ENCODE results near the gene ERC1.
A peak's percentile ranks its signal among the peaks of the same experiment; 100 is the strongest.
"Not testable (repeated sequence)": the region's sequence is repeated elsewhere in the genome, so short reads cannot be mapped to it uniquely, and the experiment has no call there.

ERC1 gene

DNA sequence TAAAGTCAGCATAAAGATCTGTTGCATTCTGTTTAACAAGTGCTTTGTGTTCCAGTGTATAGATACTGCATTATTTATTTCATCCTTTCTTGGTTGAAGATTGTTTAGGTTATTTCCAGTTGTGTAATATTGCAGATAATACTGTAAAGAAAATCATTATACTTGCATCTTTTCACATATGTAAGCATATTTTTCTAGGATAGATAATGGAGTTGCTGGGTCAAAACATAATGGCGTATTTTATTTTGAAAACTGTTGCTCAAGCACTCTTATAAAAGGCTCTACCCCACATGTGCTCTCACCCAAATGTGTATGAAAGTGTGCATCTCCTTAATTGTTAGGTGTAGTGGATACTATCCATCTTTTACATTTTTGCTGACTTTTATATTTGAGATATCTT lies 329.0 kb downstream of the ERC1 start:
- no peak for DNase-seq (ENCODE audit: low read depth)

DNA sequence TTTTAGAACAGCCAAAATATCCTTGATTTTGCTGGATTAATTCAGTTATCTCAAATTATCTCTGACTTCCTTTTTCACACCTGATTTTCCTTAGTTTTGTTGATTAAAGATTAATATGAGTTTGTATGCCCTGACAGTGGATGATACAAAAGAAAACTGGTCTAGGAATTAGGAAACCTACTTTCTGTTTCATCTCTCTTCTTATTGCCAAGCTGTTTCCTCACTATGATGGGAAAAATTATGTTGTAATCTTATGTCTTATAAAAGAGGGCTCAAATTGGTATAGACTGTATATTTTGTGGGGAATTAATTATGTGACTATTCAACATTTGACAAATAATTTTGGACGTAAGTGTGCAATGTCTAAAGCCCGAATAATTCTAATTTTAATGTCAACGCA lies 331.8 kb downstream of the ERC1 start:
- DNase-seq (ENCODE audit: low read depth): no peak

DNA sequence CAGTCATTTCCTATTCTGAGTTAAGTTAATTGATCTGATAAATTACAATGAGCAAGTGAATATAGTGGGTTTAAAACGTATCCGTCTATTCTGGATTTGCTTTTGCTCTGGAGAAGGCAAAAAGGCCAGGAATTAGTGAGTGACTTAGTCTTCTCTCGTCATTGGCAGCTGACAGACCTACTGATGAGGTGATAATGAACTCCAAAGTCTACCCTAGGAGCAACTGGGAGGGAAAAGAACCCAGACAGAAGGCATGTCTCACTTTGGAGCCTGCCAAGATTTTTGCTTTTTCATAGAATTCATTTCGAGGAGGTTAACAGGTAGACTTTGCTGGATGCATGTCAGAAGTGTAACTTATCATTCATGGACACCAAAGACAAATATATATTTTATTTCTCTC lies 333.1 kb downstream of the ERC1 start:
- DNase-seq (ENCODE audit: low read depth): no peak

DNA sequence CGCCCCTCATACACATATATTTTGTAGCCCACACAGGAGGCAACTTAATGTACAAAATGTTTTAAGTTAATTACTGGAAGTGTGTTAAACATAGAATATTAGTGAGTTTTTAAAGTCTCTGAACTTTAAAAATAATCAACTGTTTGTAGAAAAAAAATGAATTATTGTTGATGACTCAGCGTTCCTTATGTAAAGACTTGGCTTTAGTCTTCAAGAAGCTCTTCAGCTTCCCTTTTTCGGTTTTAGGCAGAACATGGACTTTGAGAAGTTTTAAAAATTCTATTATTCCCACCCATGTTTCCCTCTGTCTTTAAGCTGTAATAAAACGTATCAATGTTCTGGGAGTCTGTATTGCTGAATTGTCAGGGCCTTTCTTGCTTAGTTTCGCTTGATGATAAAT lies 333.9 kb downstream of the ERC1 start:
- no peak for DNase-seq (ENCODE audit: low read depth)

DNA sequence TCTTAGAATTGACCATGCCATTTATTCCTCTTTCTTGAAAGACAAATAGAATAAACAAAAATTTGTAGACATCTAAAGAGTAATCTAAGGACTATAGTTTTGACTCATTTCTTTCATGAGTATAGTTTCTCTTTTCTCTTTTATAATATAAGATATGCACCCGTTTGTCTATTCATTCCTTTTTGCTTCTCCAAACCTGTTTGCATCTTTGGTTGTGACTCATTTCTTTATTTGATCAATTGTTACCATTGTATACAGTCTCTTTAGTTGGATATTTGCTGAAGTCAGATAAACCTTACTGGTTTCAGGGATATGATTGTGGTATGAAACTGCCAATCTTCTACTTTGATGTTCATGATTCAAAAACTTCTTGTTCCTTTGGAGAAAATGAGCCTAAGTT lies 334.6 kb downstream of the ERC1 start:
- no peak for DNase-seq (ENCODE audit: low read depth)

DNA sequence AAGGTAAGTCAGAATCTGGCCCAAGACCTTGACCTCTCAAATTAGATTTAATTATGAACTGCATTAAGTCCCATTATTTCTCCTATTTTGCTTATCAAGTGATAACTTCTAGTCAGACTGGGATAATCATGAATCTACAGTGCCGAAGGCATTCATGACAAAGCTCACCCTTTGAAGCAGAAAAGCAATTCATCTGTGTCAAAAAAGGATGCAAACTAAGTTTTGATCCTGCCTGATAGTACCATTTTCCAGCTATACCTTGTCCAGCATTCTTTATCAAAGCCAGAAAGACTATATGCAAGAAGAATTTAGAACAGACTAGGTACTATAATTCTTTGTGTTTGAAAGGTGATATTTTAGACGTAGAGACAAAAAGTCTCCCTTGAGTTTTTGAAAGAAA lies 335.2 kb downstream of the ERC1 start:
- no peak for DNase-seq (ENCODE audit: low read depth)

DNA sequence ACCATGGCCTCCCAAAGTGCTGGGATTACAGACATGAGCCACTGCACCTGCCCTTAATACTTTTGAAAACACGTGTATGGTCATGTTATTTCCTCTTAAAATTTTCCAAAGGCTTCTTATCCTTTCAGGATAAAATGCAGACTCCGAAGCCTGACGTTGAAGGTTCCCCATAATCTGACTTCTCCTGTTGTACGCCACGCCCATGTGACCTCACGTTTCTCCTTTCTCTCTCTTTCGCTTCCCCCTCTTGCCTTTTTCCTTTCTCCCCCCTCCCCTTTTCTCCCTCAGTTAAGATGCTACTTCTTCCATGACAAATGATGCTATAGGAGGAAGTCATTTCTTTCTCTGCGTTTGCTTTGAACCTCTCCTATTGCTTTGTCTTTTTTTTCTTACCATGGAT lies 337.4 kb downstream of the ERC1 start:
- DNase-seq (ENCODE audit: low read depth): no peak

DNA sequence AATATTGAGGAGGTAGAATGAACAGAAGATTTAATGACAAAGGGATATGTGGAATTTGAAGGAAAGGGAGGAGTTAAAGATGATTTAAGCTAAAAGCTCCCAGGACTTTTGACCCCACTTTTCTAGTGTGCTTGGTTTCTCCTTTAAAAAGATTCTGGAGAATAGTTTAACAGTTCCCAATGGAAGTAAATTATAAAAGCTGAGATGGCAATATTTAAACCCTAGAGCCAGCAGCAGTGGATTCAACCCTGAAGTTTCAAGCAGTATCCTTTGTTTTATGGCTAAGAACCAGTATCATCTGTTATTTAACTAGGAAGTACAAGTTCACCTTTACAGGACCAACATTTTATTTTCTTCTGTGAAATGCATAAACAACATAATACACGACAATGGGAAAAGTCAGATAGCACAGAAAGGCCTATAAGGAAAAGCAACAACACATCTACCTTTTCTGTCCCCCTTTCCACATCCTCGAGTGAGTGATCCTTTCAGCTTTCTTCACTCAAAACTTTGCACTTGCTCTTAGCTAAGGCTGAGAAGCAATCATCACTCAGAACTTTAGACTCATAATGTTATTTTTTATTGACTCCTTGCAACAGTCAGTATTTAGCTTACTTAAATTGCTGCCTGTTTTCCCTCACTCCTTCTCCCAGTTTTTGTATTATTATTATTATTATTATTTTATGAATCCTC lies 338.9 kb downstream of the ERC1 start:
- DNase-seq (ENCODE audit: low read depth): no peak

DNA sequence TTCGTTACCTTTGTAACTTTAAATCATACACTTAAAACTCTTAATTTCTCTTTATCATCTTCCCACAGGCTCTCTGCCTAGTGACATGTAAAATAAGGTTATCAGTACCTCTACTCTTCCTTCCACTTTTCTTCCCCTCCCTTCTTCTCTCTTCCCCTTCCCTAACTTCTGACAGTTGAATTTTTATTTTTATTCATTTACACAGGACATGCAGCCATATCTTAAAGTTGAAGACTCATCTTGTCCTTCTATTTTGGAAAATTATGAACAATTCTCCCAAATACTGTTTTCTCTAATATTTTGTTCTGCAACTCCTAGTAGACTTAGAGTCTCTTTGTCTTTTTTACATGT lies 339.4 kb downstream of the ERC1 start:
- DNase-seq (ENCODE audit: low read depth): no peak

DNA sequence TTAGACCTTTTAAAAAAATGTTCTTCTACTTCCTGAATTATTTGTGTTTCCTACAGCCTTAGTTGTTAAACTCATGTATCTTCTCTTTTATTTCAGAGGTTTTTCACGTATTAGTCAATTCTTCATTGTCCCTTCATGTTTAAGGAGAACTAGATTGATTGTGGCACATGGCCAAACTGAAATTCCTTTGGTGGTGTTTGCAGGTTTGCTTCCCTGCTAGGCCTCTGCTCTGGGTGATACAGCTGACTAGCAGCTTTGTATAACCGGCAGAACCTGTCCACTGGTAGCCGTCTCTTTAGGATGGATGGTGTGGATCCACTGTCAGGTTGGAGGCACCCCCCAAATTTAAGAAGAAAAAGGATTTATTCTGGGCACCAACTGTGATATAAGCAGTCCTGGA lies 341.3 kb downstream of the ERC1 start:
- no peak for DNase-seq (ENCODE audit: low read depth)

DNA sequence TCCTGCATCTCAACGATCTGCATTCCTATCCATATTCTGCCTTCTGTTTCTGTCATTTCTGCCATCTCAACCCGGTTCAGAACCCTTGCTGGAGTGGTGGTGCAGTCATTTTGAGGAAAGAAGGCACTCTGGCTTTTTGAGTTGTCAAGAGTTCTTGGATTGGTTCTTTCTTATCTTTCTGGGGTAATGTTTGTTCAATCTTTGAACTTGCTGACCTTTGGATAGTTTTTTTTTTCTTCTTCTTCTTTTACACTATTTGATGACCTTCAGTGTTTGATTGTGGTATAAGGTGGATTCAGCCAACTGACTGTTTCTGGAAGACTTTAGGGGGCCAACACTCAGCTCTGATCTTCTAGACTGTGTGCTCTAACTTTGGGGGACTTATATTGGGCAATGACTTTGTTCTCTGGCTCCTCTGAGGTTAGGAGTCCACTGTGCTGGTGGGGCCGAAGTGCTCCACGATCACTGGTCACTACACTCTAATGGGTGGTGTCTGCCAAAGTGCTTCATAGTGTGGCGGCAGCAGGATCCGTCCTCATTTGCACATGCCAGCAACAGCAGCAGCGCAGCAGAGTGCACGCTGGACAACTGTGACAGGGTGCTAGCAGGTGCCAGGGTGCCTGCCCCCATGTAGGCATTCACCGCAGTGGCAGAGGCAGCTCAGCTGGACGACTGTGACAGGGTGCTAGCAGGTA lies 347.6 kb downstream of the ERC1 start:
- DNase-seq (ENCODE audit: low read depth): no peak

DNA sequence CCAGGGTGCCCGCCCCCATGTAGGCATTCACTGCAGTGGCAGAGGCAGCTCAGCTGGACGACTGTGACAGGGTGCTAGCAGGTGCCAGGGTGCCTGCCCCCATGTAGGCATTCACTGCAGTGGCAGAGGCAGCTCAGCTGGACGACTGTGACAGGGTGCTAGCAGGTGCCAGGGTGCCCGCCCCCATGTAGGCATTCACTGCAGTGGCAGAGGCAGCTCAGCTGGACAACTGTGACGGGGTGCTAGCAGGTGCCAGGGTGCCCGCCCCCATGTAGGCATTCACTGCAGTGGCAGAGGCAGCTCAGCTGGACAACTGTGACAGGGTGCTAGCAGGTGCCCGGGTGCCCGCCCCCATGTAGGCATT lies 348.1 kb downstream of the ERC1 start:
- not testable (repeated sequence) for DNase-seq (ENCODE audit: low read depth)

DNA sequence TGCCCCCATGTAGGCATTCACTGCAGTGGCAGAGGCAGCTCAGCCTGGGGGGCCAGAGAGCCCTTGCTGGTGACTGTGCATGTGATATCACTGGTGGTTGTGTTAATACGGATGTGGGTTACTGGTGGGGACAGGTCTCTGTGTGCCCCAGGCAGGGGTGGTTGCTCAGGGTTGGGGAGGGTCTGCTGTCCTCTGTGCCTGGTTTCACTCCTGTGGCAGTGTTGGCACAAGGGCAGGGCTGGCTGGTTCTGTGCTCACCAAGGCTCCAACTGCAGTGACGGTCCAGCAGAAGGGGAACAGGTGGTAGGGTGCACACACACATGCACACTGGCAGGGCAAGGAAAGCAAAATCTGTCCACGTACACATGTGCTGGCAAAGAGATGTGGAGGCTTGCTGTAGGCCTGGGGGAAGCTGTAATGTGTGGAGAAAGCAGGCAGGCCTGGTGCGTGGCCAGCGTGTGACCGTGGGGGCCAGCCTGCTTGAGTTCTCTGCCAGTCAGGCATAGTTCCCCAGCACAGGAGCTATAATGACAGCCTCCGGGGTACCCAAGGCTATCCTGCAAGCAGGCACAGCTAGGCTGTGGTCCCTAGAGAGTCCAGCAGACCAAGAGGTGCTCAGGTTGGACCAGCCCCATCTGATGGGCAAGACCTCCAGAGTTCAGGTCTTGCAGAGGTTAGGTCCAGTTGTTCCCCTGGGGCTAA lies 348.7 kb downstream of the ERC1 start:
- no peak for DNase-seq (ENCODE audit: low read depth)

DNA sequence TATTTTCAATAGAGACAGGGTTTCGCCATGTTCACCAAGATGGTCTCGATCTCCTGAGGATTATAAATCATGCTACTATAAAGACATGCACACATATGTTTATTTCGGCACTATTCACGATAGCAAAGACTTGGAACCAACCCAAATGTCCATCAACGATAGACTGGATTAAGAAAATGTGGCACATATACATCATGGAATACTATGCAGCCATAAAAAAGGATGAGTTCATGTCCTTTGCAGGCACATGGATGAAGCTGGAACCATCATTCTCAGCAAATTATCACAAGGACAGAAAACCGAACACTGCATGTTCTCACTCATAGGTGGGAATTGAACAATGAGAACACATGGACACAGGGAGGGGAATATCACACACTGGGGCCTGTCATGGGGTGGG lies 350.2 kb downstream of the ERC1 start:
- not testable (repeated sequence) for DNase-seq (ENCODE audit: low read depth)

DNA sequence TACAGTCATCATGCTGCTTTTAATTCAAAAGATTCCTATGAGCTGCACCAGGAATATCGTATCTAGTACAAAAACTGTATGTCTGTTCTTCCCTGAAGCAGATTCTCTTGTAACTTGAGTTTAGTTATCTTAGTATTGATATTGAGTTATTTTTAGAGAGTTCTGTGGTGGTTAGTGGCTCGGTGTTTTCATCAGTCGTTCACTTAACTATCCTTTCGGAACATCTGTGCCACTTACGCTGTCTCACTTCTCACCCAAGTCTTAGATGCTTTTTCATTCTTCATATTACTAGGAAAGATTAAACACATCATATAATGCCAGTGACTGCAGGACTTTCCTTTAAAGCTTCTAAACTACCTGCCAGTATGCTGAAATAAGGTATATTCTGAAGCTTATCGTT lies 352.4 kb downstream of the ERC1 start:
- no peak for DNase-seq (ENCODE audit: low read depth)

DNA sequence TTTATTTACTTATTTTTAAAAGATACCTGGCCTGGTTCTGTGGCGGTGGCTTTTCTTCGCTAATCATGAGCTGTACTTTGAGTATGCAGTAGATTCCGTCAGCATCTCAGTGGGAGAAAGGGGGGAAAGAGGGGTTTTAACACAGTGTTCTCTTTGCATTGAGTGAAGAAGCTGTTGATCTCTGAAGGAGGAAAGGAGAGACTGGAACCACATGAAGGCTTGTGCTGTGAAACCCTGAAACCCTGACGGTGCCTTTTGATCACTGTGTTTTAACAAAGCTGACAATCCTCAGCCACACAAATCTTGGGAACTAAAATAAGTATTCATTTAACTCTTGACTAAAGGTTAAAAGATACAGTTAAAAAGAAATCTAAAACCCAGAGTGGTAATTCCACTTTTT lies 353.2 kb downstream of the ERC1 start:
- DNase-seq (ENCODE audit: low read depth): no peak

DNA sequence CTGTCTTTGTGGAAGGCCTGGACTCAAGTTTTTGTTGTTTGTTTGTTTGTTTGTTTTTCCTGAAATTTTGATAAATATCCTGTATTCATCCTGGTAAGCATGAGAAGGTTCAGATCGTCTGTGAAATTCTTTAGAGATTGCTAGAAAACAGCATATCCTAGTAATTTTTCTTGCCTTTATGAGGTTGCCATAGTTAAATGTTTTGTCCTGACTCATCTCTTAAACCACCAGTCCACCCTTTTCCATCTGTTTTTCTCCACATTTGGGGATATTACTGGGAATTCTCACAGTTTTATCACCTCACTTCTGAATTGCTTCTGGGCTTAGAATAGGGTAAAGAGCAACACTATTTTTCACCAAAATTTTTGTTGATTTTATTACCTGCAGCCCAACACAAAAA lies 355.1 kb downstream of the ERC1 start:
- DNase-seq (ENCODE audit: low read depth): no peak

DNA sequence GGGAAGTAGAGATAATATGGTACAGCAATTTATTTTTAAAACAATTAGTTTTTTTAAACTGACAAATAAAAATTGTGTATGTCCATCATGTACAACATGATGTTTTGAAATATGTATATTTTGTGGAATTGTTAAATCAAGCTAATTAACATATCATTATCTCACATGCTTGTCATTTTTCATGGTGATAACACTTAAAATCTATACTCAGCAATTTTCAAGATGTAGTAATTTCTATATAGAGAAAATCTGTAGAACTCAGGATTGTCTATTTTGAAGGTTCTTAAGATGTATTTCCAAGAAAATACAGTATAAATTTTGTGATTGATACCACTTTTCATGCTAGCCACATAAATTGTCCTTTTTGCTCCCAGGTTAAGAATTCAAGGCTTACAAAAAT lies 356.3 kb downstream of the ERC1 start:
- DNase-seq (ENCODE audit: low read depth): no peak

DNA sequence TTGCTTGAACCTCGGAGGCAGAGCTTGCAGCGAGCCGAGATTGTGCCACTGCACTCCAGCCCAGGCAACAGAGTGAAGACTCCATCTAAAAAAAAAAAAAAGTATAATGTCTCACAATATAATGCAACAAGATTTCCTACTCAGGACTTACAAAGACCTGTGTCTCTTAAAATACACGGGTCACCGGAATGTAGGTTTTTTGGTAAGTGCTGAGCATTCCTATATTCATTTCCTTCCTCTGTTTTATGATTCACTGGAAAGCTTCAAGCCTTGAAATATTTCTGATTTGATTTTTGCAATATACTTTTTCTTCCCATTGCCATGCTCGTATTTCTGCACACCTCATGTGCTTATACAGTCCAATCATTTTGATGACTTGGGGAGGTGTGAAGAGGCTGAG lies 357.6 kb downstream of the ERC1 start:
- DNase-seq (ENCODE audit: low read depth): no peak

DNA sequence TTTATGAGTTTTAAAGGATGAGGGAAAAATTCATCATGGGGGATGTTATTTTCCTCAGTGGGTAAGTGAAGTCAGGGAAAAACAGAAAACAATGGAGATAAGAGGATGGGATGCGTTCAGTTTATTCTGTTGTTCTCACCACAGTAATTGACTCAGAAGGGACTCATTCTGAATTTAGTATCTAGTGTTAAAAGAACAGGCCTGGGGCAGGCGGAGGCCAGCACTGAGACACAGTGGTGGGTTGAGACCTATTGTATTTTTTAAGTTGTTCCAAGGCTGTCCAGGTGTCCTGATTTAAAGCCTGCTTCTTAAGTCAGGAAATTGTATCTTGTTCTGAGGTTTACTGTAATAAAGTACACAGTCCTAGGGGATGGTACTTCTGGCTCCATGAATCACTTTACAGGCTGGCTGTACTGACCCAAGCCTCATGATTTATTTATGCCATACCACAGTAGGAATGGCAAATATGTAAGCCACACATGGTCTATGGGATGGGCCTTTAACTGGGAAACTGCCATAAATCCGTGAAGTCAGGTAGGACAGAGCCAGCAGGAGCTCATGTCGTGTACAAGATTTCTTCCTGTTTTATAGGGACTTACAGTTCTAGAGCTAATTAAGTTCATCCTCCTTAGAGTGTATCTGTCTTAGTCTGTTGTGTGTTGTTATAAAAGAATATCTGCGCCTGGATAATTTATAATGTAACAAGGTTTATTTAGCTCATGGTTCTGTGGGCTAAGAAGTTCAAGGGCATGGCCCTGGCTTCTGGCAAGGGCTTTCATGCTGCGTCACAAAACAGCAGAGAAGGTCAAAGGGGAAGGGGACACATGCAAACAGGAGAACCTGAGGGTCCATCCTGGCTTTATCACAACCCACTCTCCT lies 359.3 kb downstream of the ERC1 start:
- DNase-seq (ENCODE audit: low read depth): peak; percentile 28

DNA sequence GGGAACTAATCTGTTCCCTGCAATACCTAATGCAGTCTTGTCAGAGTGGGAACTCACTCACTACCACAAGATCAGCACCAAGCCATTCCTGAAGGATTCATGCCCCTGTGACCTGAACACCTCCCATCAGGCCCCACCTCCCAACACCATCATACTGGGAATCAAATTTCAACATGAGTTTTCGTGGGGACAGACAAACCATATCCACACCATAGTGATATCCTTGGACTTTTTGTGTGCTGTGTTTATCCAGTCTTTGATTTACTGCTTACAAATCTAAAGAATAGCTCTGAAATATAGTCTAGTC lies 359.9 kb downstream of the ERC1 start:
- no peak for DNase-seq (ENCODE audit: low read depth)

DNA sequence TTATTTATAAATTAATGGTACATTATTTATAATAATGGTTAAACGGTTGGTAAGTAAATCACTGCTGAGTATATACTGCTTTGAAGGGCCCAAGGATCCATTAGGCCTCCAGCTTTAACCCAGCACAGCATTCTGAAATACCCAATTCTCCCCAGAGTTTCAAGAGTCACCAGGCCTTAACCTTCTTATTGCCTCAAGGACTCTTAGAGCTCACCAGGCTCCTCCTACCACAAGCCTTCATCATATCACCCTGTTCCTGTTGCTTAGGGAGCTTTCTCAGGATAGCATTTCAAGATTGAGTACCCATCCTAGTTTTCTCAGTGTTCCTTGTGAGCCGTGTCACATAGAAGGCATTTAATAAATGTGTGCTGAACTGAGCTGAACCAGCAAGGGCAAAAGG lies 360.9 kb downstream of the ERC1 start:
- no peak for DNase-seq (ENCODE audit: low read depth)

DNA sequence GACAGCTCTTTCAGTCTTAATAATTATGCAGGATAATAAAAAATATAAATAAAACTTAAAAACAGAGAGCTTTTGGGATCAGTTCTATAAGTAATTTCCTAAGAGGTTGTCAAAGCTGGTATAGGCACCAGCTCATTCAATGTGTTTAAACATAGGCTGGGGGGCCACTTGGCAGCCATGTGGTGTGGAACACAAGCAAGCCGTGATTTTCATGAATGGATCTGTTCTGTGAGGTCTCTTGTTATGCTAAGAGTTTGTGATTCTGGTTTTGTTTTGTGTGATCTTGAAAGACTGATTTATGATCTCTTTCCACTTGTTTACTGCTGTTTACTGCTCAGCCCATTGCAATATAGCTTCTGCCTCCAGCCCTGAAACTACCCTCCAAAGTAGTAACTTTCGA lies 362.4 kb downstream of the ERC1 start:
- DNase-seq (ENCODE audit: low read depth): no peak

All from fibroblast of the conjunctiva (primary cell).